ENCODE measurements around the gene UNC13A.

GRCh38 chr19:17599780-17600179 is 88.4 kb downstream of the UNC13A start:
- no peak for TF ChIP-seq EZH2 (IDR thresholded peaks at IDR 0.05; ENCODE audit: low read length, missing control alignments)
- TF ChIP-seq, protein P1, sequence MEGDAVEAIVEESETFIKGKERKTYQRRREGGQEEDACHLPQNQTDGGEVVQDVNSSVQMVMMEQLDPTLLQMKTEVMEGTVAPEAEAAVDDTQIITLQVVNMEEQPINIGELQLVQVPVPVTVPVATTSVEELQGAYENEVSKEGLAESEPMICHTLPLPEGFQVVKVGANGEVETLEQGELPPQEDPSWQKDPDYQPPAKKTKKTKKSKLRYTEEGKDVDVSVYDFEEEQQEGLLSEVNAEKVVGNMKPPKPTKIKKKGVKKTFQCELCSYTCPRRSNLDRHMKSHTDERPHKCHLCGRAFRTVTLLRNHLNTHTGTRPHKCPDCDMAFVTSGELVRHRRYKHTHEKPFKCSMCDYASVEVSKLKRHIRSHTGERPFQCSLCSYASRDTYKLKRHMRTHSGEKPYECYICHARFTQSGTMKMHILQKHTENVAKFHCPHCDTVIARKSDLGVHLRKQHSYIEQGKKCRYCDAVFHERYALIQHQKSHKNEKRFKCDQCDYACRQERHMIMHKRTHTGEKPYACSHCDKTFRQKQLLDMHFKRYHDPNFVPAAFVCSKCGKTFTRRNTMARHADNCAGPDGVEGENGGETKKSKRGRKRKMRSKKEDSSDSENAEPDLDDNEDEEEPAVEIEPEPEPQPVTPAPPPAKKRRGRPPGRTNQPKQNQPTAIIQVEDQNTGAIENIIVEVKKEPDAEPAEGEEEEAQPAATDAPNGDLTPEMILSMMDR (conservative IDR thresholded peaks at IDR 0.05 in 1 of 2, IDR thresholded peaks at IDR 0.05 in 1 of 2; ENCODE audit: low read depth in 1 of 2, low read length in 2 of 2), result no peak

Data from fibroblast of lung (primary cell).